ENCODE measurements around the gene CLEC9A.

CLEC9A gene

GRCh38 chr12:10095971-10096370, 65.5 kb downstream of the CLEC9A start:
- no peak for DNase-seq (ENCODE audit: low spot score)
- TF ChIP-seq, protein P1, sequence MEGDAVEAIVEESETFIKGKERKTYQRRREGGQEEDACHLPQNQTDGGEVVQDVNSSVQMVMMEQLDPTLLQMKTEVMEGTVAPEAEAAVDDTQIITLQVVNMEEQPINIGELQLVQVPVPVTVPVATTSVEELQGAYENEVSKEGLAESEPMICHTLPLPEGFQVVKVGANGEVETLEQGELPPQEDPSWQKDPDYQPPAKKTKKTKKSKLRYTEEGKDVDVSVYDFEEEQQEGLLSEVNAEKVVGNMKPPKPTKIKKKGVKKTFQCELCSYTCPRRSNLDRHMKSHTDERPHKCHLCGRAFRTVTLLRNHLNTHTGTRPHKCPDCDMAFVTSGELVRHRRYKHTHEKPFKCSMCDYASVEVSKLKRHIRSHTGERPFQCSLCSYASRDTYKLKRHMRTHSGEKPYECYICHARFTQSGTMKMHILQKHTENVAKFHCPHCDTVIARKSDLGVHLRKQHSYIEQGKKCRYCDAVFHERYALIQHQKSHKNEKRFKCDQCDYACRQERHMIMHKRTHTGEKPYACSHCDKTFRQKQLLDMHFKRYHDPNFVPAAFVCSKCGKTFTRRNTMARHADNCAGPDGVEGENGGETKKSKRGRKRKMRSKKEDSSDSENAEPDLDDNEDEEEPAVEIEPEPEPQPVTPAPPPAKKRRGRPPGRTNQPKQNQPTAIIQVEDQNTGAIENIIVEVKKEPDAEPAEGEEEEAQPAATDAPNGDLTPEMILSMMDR (IDR thresholded peaks at IDR 0.05; ENCODE audit: borderline replicate concordance, control extremely low read depth, extremely low read depth, insufficient read depth, missing control alignments): no peak
- in situ Hi-C loops (cut with MboI; ENCODE audit: low sequenced_read_pairs, unreplicated experiment): no loop called here

- in situ Hi-C loops (cut with MboI; ENCODE audit: low sequenced_read_pairs, unreplicated experiment): no loop called here
- no peak for DNase-seq (ENCODE audit: low spot score)
- TF ChIP-seq, protein P1 (IDR thresholded peaks at IDR 0.05; ENCODE audit: borderline replicate concordance, control extremely low read depth, extremely low read depth, insufficient read depth, missing control alignments): no peak
Observed at GRCh38 chr12:10097521-10097920, 67.0 kb downstream of the CLEC9A start.

- in situ Hi-C loops (cut with MboI; ENCODE audit: low sequenced_read_pairs, unreplicated experiment): no loop called here
- DNase-seq (ENCODE audit: low spot score): no peak
Observed at GRCh38 chr12:10098791-10099190, 68.3 kb downstream of the CLEC9A start, which contains the start of gene CLEC1A. CLEC1A (minus strand) TSS chr12:10098985; CDS start chr12:10098922, 63 bp downstream.

DNA sequence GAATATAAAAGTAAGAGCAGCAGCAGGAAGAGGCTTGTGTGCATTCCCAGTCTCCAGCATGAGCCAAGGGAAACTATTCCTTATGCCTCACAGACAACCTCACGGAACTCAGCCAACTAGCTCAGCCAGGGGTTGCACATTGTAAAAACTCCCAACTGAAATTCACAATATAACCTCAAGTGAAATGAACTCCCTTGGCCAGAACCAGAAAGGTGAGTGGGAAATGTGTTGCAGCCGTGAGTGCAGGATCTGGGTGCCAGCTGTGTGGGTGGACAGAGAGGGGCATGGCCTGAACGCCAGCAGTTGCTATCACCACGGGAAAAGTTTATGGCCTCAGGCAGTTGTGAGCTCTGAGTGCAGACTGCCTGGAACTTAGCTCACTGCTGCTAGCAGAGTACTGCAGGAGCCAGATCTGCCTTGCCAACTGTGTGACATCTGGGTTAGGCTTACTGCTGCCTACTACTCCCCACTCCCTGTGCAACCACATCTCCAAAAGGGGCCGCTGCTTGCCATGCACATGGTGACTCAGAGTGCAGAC, 70.6 kb downstream of the CLEC9A start:
- DNase-seq (ENCODE audit: low spot score): no peak
- TF ChIP-seq, protein P1 (IDR thresholded peaks at IDR 0.05; ENCODE audit: borderline replicate concordance, control extremely low read depth, extremely low read depth, insufficient read depth, missing control alignments): no peak
- in situ Hi-C loops (cut with MboI; ENCODE audit: low sequenced_read_pairs, unreplicated experiment): no loop called here

More at GRCh38 chr12:10098791-10099190, 68.3 kb downstream of the CLEC9A start, which contains the start of gene CLEC1A:
- TF ChIP-seq, protein P1 (IDR thresholded peaks at IDR 0.05; ENCODE audit: borderline replicate concordance, control extremely low read depth, extremely low read depth, insufficient read depth, missing control alignments): no peak

GRCh38 chr12:10101648-10102220, 71.3 kb downstream of the CLEC9A start:
- DNase-seq (ENCODE audit: low spot score): no peak
- in situ Hi-C loops (cut with MboI; ENCODE audit: low sequenced_read_pairs, unreplicated experiment): no loop called here
- TF ChIP-seq, protein P1 (IDR thresholded peaks at IDR 0.05; ENCODE audit: borderline replicate concordance, control extremely low read depth, extremely low read depth, insufficient read depth, missing control alignments): no peak

- TF ChIP-seq, protein P1 (IDR thresholded peaks at IDR 0.05; ENCODE audit: borderline replicate concordance, control extremely low read depth, extremely low read depth, insufficient read depth, missing control alignments): no peak
- in situ Hi-C loops (cut with MboI; ENCODE audit: low sequenced_read_pairs, unreplicated experiment): no loop called here
- no peak for DNase-seq (ENCODE audit: low spot score)
Observed at GRCh38 chr12:10102322-10102721, 71.8 kb downstream of the CLEC9A start.

Data from GM13976 (cell line).